Left lobe of liver (tissue), 2 donors: ENCODE results near the gene ZDHHC19. TPM values are rescaled to one million over a fixed set of nuclear protein-coding genes. Genes with fewer than 3 reads are reported as not detected.
"Not testable (repeated sequence)": the region's sequence is repeated elsewhere in the genome, so short reads cannot be mapped to it uniquely, and the experiment has no call there.

ENCODE experiments used
- ATAC-seq: fragments of 200-7000 bp; cut with Tn5 transposase; one replicate; pipeline ENCODE4 v1.9.1; 2020; ENCODE audit warnings: mild to moderate bottlenecking, moderate library complexity
- DNase-seq: peaks from one replicate; pipeline ENCODE4 v3.0.0-alpha.2; 2020; ENCODE audit warnings: low spot score
- total RNA-seq: library from RNA; stranded (reverse); gene quantifications from one replicate; pipeline ENCODE4 v1.2.1, GENCODE V29; 2021
- donor health status: DM: no; HTN: no; CAD: no; lungs with moderate emphysema.
- donor health status: DM: no; HTN: yes; CAD: no.

ZDHHC19 gene, protein sequence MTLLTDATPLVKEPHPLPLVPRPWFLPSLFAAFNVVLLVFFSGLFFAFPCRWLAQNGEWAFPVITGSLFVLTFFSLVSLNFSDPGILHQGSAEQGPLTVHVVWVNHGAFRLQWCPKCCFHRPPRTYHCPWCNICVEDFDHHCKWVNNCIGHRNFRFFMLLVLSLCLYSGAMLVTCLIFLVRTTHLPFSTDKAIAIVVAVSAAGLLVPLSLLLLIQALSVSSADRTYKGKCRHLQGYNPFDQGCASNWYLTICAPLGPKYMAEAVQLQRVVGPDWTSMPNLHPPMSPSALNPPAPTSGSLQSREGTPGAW
- total RNA-seq = 1.3 TPM

DNA sequence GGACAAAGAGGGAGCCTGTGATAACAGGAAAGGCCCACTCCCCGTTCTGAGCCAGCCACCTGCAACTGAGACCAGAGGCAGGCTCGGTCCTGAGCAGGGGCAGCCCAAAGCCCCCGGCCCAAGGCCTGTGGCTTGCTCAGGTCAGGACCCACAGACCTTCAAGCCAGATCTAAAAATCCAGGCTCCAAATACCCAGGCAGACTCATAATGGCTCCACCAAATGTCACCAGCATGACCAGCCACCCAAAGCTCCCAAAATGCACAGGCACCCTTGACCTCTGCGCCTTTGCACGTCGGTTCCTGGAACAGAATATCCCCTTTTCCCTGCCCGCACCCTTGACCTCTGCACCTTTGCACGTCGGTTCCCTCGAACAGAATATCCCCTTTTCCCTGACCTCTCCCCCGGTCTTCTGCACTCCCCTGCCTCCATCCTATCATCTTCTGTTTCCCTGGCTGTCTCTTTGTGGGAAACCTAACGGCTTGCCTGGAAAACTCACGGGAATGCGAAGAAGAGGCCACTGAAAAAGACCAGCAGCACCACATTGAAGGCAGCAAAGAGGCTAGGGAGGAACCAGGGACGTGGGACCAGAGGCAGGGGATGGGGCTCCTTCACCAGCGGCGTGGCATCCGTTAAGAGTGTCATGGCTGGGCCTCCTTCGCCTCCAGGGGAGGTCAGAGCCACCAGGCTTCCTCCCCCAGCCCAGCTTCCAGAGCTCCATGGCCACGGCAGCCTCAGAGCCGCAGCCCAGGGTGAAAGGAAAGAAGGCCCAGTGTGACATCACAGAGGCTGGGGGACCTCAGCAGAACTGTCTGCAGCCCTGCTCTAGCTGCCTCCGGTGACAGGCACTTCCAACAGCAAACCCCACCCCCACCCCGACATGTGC, at the start of gene ZDHHC19:
ZDHHC19 (minus strand) TSS at position 728 of the 884 bp plus-strand sequence; CDS start at position 643, 85 bp downstream.
- no peak for ATAC-seq
- DNase-seq = no peak

DNA sequence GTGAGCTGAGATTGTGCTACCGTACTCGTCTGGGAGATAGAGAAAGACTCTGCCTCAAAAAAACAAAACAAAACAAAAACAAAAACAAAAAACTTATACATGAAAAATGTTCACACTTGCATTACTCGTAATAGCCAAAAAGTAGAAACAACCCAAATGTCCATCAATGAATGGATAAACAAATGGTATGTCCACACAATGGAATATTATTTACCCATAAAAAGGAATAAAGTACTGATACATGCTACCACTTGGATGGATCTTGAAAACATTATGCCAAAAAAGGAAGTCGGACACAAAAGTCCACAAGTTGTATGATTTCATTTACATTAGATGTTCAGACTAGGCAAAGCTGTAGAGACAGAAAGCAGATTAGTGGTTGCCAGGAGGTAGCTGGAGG, 49.6 kb upstream of the ZDHHC19 start:
- DNase-seq = no peak

GRCh38 chr3:196255776-196256175, 44.6 kb upstream of the ZDHHC19 start:
- DNase-seq (no peak), ATAC-seq (no peak)

More for the DNA sequence above, 49.6 kb upstream of the ZDHHC19 start:
- ATAC-seq = no peak

DNA sequence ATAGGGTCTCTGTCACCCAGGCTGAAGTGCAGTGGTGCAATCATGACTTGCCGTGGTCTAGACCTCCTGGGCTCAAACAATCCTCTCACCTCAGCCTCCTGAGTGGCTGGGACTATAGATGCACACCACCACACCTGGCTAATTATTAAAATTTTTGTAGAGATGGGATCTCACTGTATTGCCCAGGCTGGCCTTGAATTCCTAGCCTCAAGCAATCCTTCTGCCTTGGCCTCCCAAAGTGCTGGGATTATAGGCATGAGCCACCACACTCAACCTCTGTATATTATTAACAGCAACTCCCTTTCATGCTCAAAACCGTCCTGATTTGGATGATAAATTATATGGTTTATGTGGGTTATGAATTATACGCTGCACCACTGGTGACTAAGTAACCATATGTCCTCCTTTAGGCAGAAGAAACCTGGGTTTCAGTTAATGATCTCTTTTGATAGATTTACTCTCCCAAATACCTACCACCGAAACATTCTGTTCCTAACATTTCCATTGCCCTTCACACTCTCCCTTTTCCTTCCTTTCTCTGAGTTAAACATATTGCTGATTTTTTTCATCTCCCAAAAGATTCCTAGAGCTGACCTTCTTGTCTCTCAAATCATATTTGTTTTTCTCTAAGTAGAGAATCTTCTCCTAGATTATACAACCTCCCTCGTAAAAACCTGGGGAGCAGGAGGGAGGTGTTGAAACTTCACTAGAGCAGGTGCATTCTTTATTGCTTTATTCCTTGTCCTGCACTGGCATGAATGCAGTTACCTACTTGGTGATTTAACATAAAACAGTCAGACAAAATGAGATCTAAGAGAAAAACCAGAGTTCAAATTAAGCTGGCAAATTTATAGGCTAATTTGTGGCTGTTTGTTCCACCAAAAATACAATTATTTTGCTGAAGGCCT, 43.4 kb upstream of the ZDHHC19 start:
- ATAC-seq (no peak), DNase-seq (no peak)

GRCh38 chr3:196251918-196252317, 40.7 kb upstream of the ZDHHC19 start:
- ATAC-seq = no peak
- DNase-seq = no peak

DNA sequence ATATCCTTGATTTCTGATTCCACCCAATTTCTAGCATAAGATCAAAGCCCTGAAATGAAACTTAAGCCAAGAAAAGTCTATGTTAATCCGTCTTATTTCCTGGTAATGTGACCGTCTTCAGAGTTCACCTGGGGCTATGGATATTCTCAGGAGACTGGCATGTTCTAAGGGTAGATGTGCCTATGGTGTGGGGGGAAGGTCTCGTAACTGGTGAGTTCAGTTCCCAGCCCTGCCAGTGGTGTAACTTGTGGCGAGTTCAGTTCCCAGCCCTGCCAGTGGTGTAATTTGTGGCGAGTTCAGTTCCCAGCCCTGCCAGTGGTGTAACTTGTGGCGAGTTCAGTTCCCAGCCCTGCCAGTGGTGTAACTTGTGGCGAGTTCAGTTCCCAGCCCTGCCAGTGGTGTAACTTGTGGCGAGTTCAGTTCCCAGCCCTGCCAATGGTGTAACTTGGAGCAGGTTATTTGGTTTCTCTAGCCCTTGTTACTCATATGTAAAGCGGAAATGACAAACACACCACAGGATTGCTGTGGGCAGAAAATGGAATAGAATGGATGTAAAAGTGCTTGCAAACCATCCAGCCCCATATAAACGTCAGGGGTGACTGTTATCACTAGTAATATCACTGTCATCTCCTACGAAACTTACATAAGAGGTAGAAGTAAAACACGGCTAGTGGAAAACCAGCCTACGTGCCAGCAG, 35.6 kb upstream of the ZDHHC19 start:
- DNase-seq (no peak), ATAC-seq (no peak)

DNA sequence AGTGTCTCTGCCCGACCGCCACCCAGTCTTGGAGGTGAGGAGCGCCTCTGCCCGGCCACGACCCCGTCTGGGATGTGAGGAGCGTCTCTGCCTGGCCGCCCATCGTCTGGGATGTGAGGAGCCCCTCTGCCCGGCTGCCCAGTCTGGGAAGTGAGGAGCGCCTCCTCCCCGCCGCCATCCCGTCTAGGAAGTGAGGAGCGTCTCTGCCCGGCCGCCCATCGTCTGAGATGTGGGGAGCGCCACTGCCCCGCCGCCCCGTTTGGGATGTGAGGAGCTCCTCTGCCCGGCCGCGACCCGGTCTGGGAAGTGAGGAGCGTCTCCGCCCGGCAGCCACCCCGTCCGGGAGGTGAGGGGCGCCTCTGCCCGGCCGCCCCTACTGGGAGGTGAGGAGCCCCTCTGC, 33.0 kb upstream of the ZDHHC19 start:
- ATAC-seq, DNase-seq: not testable (repeated sequence)

DNA sequence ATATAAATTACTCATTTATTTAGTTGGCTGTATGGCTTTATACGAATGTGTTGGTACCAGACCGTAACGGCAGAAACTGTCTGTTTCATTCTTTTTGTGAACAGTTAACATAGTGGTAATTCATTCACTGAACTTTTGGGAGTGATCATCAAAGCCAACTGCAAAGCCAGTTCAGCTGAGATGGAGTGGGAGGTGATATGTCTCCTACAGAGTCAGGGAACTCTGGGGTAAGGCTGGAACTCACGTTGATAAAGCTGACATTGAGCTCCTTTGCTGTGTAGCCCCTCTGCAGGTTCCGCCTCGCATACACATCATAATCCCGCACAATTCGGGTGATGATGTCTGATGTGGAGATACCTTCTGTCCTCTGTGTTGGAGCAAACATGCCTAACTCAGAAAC, 30.5 kb upstream of the ZDHHC19 start:
- no peak for ATAC-seq
- no peak for DNase-seq

- no peak for ATAC-seq
- no peak for DNase-seq
These were observed 29.2 kb upstream of the ZDHHC19 start for GRCh38 chr3:196240424-196240823.

GRCh38 chr3:196238612-196239560, 27.7 kb upstream of the ZDHHC19 start:
- ATAC-seq = no peak
- DNase-seq = no peak

GRCh38 chr3:196237203-196237602, 26.0 kb upstream of the ZDHHC19 start:
- no peak for DNase-seq
- no peak for ATAC-seq

GRCh38 chr3:196236223-196236622, 25.0 kb upstream of the ZDHHC19 start:
- ATAC-seq = no peak

DNA sequence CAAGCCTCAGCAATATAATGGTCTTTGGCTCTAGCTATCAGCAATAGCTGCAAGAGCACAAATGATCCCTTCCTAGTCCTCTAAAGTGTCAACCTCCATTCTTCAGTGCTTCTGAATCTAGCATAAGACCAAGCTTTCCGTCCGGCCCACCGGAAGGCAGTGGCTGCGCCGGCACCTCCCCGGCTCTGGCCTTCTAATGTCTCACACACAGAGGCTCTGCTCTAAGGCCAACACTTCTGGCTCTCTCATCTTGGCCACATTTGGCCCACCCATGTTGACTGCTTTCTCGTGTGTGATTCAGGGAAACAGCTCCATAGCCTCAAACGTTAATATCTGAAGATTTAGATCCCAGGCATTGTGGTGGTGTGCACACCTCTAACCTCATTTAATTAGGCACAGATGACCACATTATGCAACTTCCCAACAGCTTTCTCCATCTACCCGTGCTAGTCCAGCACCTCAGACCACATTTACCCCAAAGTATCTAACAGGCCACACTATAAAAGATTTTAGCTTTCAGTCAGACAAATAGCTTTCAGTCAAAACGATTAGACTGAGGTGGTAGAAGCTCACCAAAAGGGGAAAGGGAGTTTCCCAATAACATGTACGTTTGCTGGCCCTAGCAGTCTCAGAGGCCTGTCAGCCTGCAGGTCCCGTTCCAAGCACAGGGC, 24.4 kb upstream of the ZDHHC19 start:
- no peak for ATAC-seq

More at GRCh38 chr3:196236223-196236622, 25.0 kb upstream of the ZDHHC19 start:
- DNase-seq = no peak

DNA sequence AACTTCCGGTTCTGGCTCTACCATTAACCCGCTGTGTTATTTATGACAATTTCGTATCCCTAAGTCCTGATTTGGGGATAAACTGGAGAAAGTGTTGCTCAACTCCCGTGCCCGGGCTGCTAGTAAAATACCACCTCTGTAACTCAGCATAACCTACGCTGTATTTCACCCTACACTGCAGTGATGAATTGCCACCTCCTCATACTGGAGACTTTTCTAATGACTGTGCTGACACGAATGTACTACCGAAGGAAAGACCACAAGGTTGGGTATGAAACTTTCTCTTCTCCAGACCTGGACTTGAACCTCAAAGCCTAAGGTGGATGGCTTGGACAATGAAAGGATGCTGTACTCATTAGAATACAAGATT, 21.7 kb upstream of the ZDHHC19 start:
- no peak for DNase-seq
- ATAC-seq = no peak

More for the DNA sequence above, 24.4 kb upstream of the ZDHHC19 start:
- DNase-seq = no peak

- no peak for DNase-seq
These were observed 21.1 kb upstream of the ZDHHC19 start for GRCh38 chr3:196232154-196232881.

DNA sequence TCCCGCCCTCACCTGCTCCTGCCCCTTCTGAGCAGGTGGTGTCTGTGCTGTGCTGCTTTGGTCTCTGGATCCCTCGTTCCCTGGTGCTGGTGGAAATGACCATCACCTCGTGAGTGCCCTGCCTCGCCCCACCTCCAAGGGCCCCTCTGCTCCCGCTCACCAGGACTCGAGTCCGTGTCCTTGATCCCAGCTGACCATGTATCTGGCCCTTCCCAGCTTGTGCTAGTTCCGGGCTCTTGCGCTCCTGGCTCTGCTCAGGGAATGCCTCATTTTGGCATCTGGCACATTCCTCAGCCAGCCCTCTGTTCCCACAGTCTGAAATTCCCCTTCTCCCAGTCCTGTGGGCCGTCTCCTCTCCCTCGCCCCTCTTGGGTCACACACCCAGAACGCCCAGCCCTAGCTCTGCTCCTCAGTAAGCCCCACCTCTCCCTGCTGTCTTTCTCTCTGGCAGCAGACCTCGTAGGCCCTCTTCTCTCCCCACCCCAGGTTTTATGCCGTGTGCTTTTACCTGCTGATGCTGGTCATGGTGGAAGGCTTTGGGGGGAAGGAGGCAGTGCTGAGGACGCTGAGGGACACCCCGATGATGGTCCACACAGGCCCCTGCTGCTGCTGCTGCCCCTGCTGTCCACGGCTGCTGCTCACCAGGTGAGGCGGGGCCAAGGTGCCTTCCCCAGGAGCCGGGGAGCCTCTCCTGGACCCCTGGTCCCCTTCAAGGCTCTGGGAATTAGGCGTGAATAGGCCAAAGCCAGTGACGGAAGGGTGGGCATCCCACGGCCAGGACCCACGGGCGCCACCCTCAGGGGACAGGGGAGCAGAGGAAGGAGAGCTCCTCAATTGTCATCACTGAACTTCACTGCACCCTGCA, 16.7 kb upstream of the ZDHHC19 start:
- ATAC-seq (peak; percentile 22), DNase-seq (no peak)

More at GRCh38 chr3:196232154-196232881, 21.1 kb upstream of the ZDHHC19 start:
- ATAC-seq = peak; percentile 18

DNA sequence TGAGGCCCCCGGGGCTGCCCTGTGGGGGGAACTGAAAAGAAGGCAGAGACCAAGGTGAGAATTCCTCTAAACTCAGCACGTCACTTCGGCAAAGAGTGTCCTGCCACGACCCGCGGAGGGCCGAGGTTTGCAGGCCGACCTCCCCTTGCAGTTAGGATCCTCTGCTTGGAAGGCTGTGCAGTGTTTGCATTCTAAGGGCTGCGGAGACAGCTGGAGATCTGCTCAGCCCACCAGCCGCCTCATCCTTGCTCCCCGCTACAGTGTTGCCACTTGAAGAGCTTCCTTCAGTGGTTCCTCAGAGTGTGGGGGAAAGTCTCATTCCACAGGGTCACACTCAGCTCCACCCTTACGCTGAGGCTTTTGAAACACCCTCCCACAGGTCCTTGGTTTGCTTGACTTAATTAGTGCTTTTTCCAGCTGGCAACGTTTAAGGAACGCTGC, 15.9 kb upstream of the ZDHHC19 start:
- no peak for DNase-seq
- ATAC-seq = no peak
